Measurements from ENCODE around the gene LAMC3. TPM values are rescaled to one million over a fixed set of nuclear protein-coding genes. Genes with fewer than 3 reads are reported as not detected.

The LAMC3 gene
- total and polyA plus RNA-seq, 3 donors from 2014 or later = 35.9 to 136 (median 86.3) TPM

- H3K9me3 ChIP-seq = no peaks in the 10 kb centered on the region
- DNase-seq = no peak
- no peaks in the 10 kb centered on the region for H3K36me3 ChIP-seq (ENCODE audit: low read depth, missing control alignments)
- WGBS, 2 donors = 92% methylated on average over 17 to 40 of the region's 40 CpGs
- no peaks in the 10 kb centered on the region for H3K27me3 ChIP-seq
- peaks cover 16% of the 10 kb centered on the region for H3K4me1 ChIP-seq
- H3K27ac ChIP-seq = no peak overlapping the region
- intact Hi-C loops (cut with DNase I; ENCODE audit: low total_unique reads) = no loop called here
- no peak overlapping the region for H3K4me3 ChIP-seq
- TF ChIP-seq, protein P1, sequence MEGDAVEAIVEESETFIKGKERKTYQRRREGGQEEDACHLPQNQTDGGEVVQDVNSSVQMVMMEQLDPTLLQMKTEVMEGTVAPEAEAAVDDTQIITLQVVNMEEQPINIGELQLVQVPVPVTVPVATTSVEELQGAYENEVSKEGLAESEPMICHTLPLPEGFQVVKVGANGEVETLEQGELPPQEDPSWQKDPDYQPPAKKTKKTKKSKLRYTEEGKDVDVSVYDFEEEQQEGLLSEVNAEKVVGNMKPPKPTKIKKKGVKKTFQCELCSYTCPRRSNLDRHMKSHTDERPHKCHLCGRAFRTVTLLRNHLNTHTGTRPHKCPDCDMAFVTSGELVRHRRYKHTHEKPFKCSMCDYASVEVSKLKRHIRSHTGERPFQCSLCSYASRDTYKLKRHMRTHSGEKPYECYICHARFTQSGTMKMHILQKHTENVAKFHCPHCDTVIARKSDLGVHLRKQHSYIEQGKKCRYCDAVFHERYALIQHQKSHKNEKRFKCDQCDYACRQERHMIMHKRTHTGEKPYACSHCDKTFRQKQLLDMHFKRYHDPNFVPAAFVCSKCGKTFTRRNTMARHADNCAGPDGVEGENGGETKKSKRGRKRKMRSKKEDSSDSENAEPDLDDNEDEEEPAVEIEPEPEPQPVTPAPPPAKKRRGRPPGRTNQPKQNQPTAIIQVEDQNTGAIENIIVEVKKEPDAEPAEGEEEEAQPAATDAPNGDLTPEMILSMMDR (IDR thresholded peaks at IDR 0.05) = no peak
- no peak for TF ChIP-seq POLR2A (IDR thresholded peaks at IDR 0.05)
Observed at GRCh38 chr9:131025953-131026858, 17.2 kb downstream of the LAMC3 start.

- Histone ChIP-seq H3K4me3 (no peak overlapping the region), H3K9me3 (no peaks in the 10 kb centered on the region), H3K27ac (peak overlapping the region in 1 of 2 donors; percentile 60), H3K4me1 (peaks cover 10% of the 10 kb centered on the region), H3K27me3 (no peaks in the 10 kb centered on the region), H3K36me3 (ENCODE audit: low read depth, missing control alignments) (no peaks in the 10 kb centered on the region)
- no peak for TF ChIP-seq POLR2A (IDR thresholded peaks at IDR 0.05)
- TF ChIP-seq, protein P1 (IDR thresholded peaks at IDR 0.05) = no peak
- intact Hi-C loops (cut with DNase I; ENCODE audit: low total_unique reads) = no loop called here
- DNase-seq = no peak
- 93 to 94% methylated on average over 22 to 23 of the region's 23 CpGs for WGBS, 2 donors
Observed at GRCh38 chr9:131027048-131027871, 18.3 kb downstream of the LAMC3 start.

GRCh38 chr9:131027872-131028179 is 18.9 kb downstream of the LAMC3 start:
- TF ChIP-seq, protein P1 (IDR thresholded peaks at IDR 0.05) = no peak
- no peak for DNase-seq
- intact Hi-C loops (cut with DNase I; ENCODE audit: low total_unique reads) = no loop called here
- Histone ChIP-seq H3K4me1 (peaks cover 10% of the 10 kb centered on the region), H3K36me3 (ENCODE audit: low read depth, missing control alignments) (no peaks in the 10 kb centered on the region), H3K27ac (peak overlapping the region in 1 of 2 donors; percentile 60), H3K27me3 (no peaks in the 10 kb centered on the region), H3K9me3 (no peaks in the 10 kb centered on the region), H3K4me3 (no peak overlapping the region)
- 94 to 99% methylated on average over 9 to 11 of the region's 11 CpGs for WGBS, 2 donors

- intact Hi-C loops (cut with DNase I; ENCODE audit: low total_unique reads) = no loop called here
- Histone ChIP-seq H3K27me3 (no peaks in the 10 kb centered on the region), H3K4me1 (peaks cover 10% of the 10 kb centered on the region), H3K36me3 (ENCODE audit: low read depth, missing control alignments) (no peaks in the 10 kb centered on the region), H3K27ac (peak overlapping the region; percentile 63 to 73), H3K9me3 (no peaks in the 10 kb centered on the region), H3K4me3 (no peak overlapping the region)
- TF ChIP-seq, protein P1 (IDR thresholded peaks at IDR 0.05) = no peak
- DNase-seq = peak; percentile 60
- WGBS, 2 donors = 78 to 85% methylated on average over 23 to 24 of the region's 24 CpGs
Observed at GRCh38 chr9:131028221-131028884, 19.4 kb downstream of the LAMC3 start.

Measured in testis (tissue), 3 donors.